Spleen (tissue), 11 donors: ENCODE measurements around the gene KCNT1. TPM values are rescaled to one million over a fixed set of nuclear protein-coding genes. Genes with fewer than 3 reads are reported as not detected.
A peak's percentile ranks its signal among the peaks of the same experiment; 100 is the strongest.

Experiments used
- DNase-seq: peaks from one replicate; pipeline ENCODE4 v3.0.0-alpha.2; 2020
- H3K27ac ChIP-seq, 8 donors: fragments of 200-600 bp; sonication (generic) in 7 of 8; 1 replicate in 4 of 8; 2 replicates in 4 of 8; pipeline versions ENCODE4 v1.5.0 to v1.8.0; 2016 to 2021; ENCODE audit warnings: inconsistent platforms in 4 of 8, mild to moderate bottlenecking in 4 of 8, moderate library complexity in 1 of 8
- H3K27me3 ChIP-seq, 7 donors: fragments of 200-600 bp; sonication (generic) in 6 of 7; replicated peaks in 1 of 7; 1 replicate in 4 of 7; 2 replicates in 3 of 7; pipeline versions ENCODE4 v1.5.0 to v1.8.0; 2016 to 2021; ENCODE audit warnings: inconsistent platforms in 3 of 7, mild to moderate bottlenecking in 1 of 7
- H3K36me3 ChIP-seq, 6 donors: fragments of 200-600 bp; sonication (generic) in 5 of 6; 1 replicate in 4 of 6; 2 replicates in 2 of 6; pipeline versions ENCODE4 v1.5.0 to v1.8.0; 2016 to 2021; ENCODE audit warnings: inconsistent platforms in 2 of 6
- H3K4me1 ChIP-seq, 6 donors: fragments of 200-600 bp; sonication (generic) in 5 of 6; 1 replicate in 3 of 6; 2 replicates in 3 of 6; pipeline versions ENCODE4 v1.5.0 to v1.8.0; 2016 to 2021; ENCODE audit warnings: inconsistent platforms in 3 of 6
- H3K4me3 ChIP-seq, 8 donors: fragments of 200-600 bp; sonication (generic) in 7 of 8; 1 replicate in 4 of 8; 2 replicates in 4 of 8; pipeline versions ENCODE4 v1.5.0 to v1.8.0; 2016 to 2021; ENCODE audit warnings: inconsistent platforms in 4 of 8, mild to moderate bottlenecking in 4 of 8, moderate library complexity in 2 of 8
- H3K9me3 ChIP-seq, 8 donors: fragments of 200-600 bp; sonication (generic) in 7 of 8; 1 replicate in 4 of 8; 2 replicates in 4 of 8; pipeline versions ENCODE4 v1.5.0 to v1.8.0; 2016 to 2021; ENCODE audit warnings: inconsistent platforms in 4 of 8
- CTCF ChIP-seq, 11 experiments: fragments of 200-600 bp in 7 of 11; fragments of 450-650 bp in 4 of 11; sonication (generic) in 4 of 11; IDR thresholded peaks in 8 of 11; conservative IDR thresholded peaks in 3 of 11; 1 replicate in 7 of 11; 2 replicates in 4 of 11; pipeline versions ENCODE4 v1.4.0 to v1.8.0; 2016 to 2021; ENCODE audit warnings: antibody characterized with exemption in 11 of 11, inconsistent platforms in 4 of 11, mild to moderate bottlenecking in 1 of 11
- POLR2A ChIP-seq, 3 donors: fragments of 450-650 bp; IDR thresholded peaks; one replicate each; pipeline ENCODE4 v1.5.1; 2017; ENCODE audit warnings: antibody characterized with exemption in 3 of 3, mild to moderate bottlenecking in 1 of 3
- POLR2AphosphoS5 ChIP-seq, 3 donors: sonication (generic); formaldehyde crosslinking; IDR thresholded peaks; one replicate each; pipeline ENCODE4 v1.5.1; 2017; ENCODE audit warnings: antibody characterized with exemption in 3 of 3
- WGBS, 5 donors: extraction: QIAGEN DNeasy Blood & Tissue Kit in 3 of 5; methylation state at CpG; one replicate each; pipeline versions ENCODE4 v1.1.5 to v1.1.7; 2013 to 2018; 5-methylcytosine and 5-hydroxymethylcytosine counted together
- intact Hi-C: fragments of 100-400 bp; cut with DNase I; formaldehyde crosslinking; loops from one replicate; pipeline ENCODE4 v1.15.0; 2023; ENCODE audit warnings: low total_unique reads
- polyA plus RNA-seq, 3 donors: library from polyadenylated mRNA; stranded (reverse); fragments of 200-250 nt; gene quantifications; one replicate each; pipeline ENCODE4 v1.2.1, GENCODE V29; 2013
- total RNA-seq, 7 donors: library from RNA; depleted of rRNA in 3 of 7; stranded (reverse); fragments of >200 nt in 3 of 7; fragmentation: NEBNext Ultra II Directional in 4 of 7; extraction: Animal tissue kit (Norgen Biotek cat#: 25700) in 4 of 7; gene quantifications; one replicate each; pipeline versions ENCODE4 v1.1.0 to v1.2.1, GENCODE V29; 2016 to 2021
- donor health status: healthy with polysubstance abuse.
- donor health status: DM: no; HTN: no; CAD: no; lungs with moderate emphysema.
- donor health status: DM: no; HTN: no; CAD: no.
- donor health status: Bipolar disorder and iron deficiency.
- donor health status: healthy.
- donor health status: DM: no; HTN: no; CAD: no.
- donor health status: DM: yes; HTN: yes; CAD: no.

Gene KCNT1
- total and polyA plus RNA-seq, 10 donors: 1.0 to 41.5 (median 19.8) TPM

- Histone ChIP-seq H3K36me3 (peaks cover 10 to 100% (median 94%) of the 10 kb centered on the region in 6 donors), H3K4me1 (no peaks in the 10 kb centered on the region), H3K27ac (no peak overlapping the region), H3K4me3 (no peak overlapping the region), H3K9me3 (no peaks in the 10 kb centered on the region), H3K27me3 (no peaks in the 10 kb centered on the region)
- DNase-seq: peak; percentile 38
- WGBS, 5 donors: 85 to 99% (median 97%) methylated on average over 4 of the region's 4 CpGs
- no peak for TF ChIP-seq CTCF (IDR thresholded peaks at IDR 0.05 in 8 of 11, conservative IDR thresholded peaks at IDR 0.05 in 3 of 11)
- no peak for TF ChIP-seq POLR2AphosphoS5 (IDR thresholded peaks at IDR 0.05)
- TF ChIP-seq POLR2A (IDR thresholded peaks at IDR 0.05): no peak
- intact Hi-C loops: no loop called here
Measured at GRCh38 chr9:135815413-135815812, 113.4 kb downstream of the KCNT1 start.

- no peak for TF ChIP-seq POLR2AphosphoS5 (IDR thresholded peaks at IDR 0.05)
- TF ChIP-seq POLR2A (IDR thresholded peaks at IDR 0.05): no peak
- no peak for TF ChIP-seq CTCF (IDR thresholded peaks at IDR 0.05 in 8 of 11, conservative IDR thresholded peaks at IDR 0.05 in 3 of 11)
- H3K9me3 ChIP-seq: no peaks in the 10 kb centered on the region
- H3K4me1 ChIP-seq: no peaks in the 10 kb centered on the region
- no peak overlapping the region for H3K4me3 ChIP-seq
- H3K36me3 ChIP-seq: peaks cover 10 to 100% (median 94%) of the 10 kb centered on the region in 6 donors
- DNase-seq: peak; percentile 65
- intact Hi-C loops: no loop called here
- H3K27ac ChIP-seq: no peak overlapping the region
- no peaks in the 10 kb centered on the region for H3K27me3 ChIP-seq
- 87 to 92% (median 90%) methylated on average over 27 to 28 of the region's 28 CpGs for WGBS, 5 donors
Measured at GRCh38 chr9:135815830-135816650, 114.1 kb downstream of the KCNT1 start.

DNA sequence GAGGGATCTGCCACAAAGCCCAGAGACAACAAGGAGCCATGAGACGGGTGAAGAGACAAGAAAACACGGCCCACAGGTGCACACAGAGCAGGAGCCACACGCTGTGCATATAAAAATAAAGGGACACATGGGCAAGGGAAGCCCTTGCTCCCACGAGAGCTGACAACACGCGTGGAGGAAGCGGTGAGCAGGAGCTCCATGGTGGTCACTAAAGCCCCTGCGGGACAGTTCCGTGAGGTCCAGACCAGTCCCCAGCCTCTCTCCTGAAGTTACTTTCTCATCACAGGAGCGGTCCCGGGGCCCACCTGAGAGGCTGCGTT, 114.6 kb downstream of the KCNT1 start:
- intact Hi-C loops: no loop called here
- TF ChIP-seq POLR2AphosphoS5 (IDR thresholded peaks at IDR 0.05) (no peak), CTCF (IDR thresholded peaks at IDR 0.05 in 8 of 11, conservative IDR thresholded peaks at IDR 0.05 in 3 of 11) (no peak), POLR2A (IDR thresholded peaks at IDR 0.05) (no peak)
- no peaks in the 10 kb centered on the region for H3K9me3 ChIP-seq
- H3K4me3 ChIP-seq: no peak overlapping the region
- no peaks in the 10 kb centered on the region for H3K4me1 ChIP-seq
- H3K27ac ChIP-seq: no peak overlapping the region
- peaks cover 10 to 100% (median 94%) of the 10 kb centered on the region in 6 donors for H3K36me3 ChIP-seq
- DNase-seq: peak; percentile 50
- WGBS, 5 donors: 92 to 97% (median 94%) methylated on average over 12 of the region's 12 CpGs
- no peaks in the 10 kb centered on the region for H3K27me3 ChIP-seq

- peak; percentile 42 for DNase-seq
- intact Hi-C loops: no loop called here
- no peak for TF ChIP-seq POLR2A (IDR thresholded peaks at IDR 0.05)
- TF ChIP-seq POLR2AphosphoS5 (IDR thresholded peaks at IDR 0.05): peak in 2 of 3 donors; percentile 14 to 16
- Histone ChIP-seq H3K9me3 (no peaks in the 10 kb centered on the region), H3K27me3 (no peaks in the 10 kb centered on the region), H3K4me3 (no peak overlapping the region), H3K27ac (no peak overlapping the region), H3K36me3 (peaks cover 10 to 100% (median 96%) of the 10 kb centered on the region in 6 donors), H3K4me1 (no peaks in the 10 kb centered on the region)
- WGBS, 5 donors: 93 to 98% (median 95%) methylated on average over 59 to 66 of the region's 66 CpGs
Measured at GRCh38 chr9:135817951-135818717, 116.1 kb downstream of the KCNT1 start.
